HCT116 (cell line): ENCODE results near the gene CCR6. TPM values are rescaled to one million over a fixed set of nuclear protein-coding genes. Genes with fewer than 3 reads are reported as not detected.

Experiments used
- ATAC-seq: fragments of 200-7000 bp; cut with Tn5 transposase; 2 replicates; pipeline ENCODE4 v1.9.1; 2020; ENCODE audit warnings: mild to moderate bottlenecking, moderate library complexity
- BruUV-seq: library from RNA; stranded (reverse); fragments of 400-500 nt; replicated peaks from 2 replicates; lab custom pipeline; 2021; lab: Mats Ljungman, UMichigan
- CTCF ChIA-PET: fragments of 300-600 bp; sonication (Branson Sonifier 250); formaldehyde crosslinking; loops from one replicate; lab custom pipeline; 2021; ENCODE audit warnings: antibody characterized with exemption; lab: Charles Lee
- POLR2A ChIA-PET: fragments of 300-600, 350-600 bp; sonication (Branson Sonifier 250); formaldehyde crosslinking; loops from one replicate; lab custom pipeline; 2021; ENCODE audit warnings: antibody characterized with exemption; lab: Charles Lee
- RAD21 ChIA-PET, 2 experiments: fragments of 300-600 bp; sonication (Branson Sonifier 250); formaldehyde crosslinking; loops; one replicate each; lab custom pipeline; 2023; ENCODE audit warnings: low total read pairs in 2 of 2; ENCODE audit not compliant: uncharacterized antibody in 2 of 2, unreplicated experiment in 2 of 2, low non-redundant PET in 1 of 2; lab: Charles Lee
- DNase-seq: peaks from one replicate; pipeline ENCODE4 v3.0.0-alpha.2; 2010; ENCODE audit warnings: low read depth, low spot score
- H2AFZ ChIP-seq: fragments of 200-600 bp; shearing (Covaris generic), sonication (generic); 2 replicates; pipeline ENCODE4 v1.6.1; 2017; ENCODE audit warnings: low read depth, mixed run types, mixed read lengths, antibody characterized with exemption, low read length; ENCODE audit not compliant: poor library complexity, severe bottlenecking
- H3K27ac ChIP-seq: 2 replicates; pipeline ENCODE4 v1.5.1; 2012; ENCODE audit warnings: low read depth, low read length
- H3K27me3 ChIP-seq: fragments of 200-600 bp; sonication (generic); 2 replicates; pipeline ENCODE4 v1.6.1; 2016; ENCODE audit warnings: mixed run types, low read length, mixed read lengths; ENCODE audit not compliant: insufficient read depth
- H3K36me3 ChIP-seq, 2 experiments: fragments of 200-500 bp in 1 of 2; fragments of 200-600 bp in 1 of 2; sonication (Bioruptor generic) in 1 of 2; sonication (generic) in 1 of 2; 2 replicates each; pipeline versions ENCODE4 v1.5.1 to v1.6.1; 2014 to 2016; ENCODE audit warnings: low read length in 2 of 2, inconsistent platforms in 1 of 2, mixed read lengths in 1 of 2, mixed run types in 1 of 2; ENCODE audit not compliant: insufficient read depth in 2 of 2, control insufficient read depth in 1 of 2
- H3K4me1 ChIP-seq, 2 experiments: fragments of 200-600 bp in 1 of 2; sonication (generic) in 1 of 2; 2 replicates each; pipeline versions ENCODE4 v1.5.1 to v1.6.1; 2012 to 2017; ENCODE audit warnings: low read length in 2 of 2, inconsistent platforms in 1 of 2, mild to moderate bottlenecking in 1 of 2, mixed read lengths in 1 of 2, mixed run types in 1 of 2, moderate library complexity in 1 of 2; ENCODE audit not compliant: insufficient read depth in 2 of 2, control insufficient read depth in 1 of 2
- H3K4me2 ChIP-seq: fragments of 200-600 bp; sonication (generic); 2 replicates; pipeline ENCODE4 v1.6.1; 2017; ENCODE audit warnings: mixed run types, low read length, mixed read lengths
- H3K4me3 ChIP-seq, 2 experiments: fragments of 200-600 bp in 1 of 2; sonication (generic) in 1 of 2; replicated peaks in 1 of 2; 2 replicates each; pipeline ENCODE4 v1.5.1; 2011 to 2016; ENCODE audit warnings: low read length in 2 of 2, control low read depth in 1 of 2, low read depth in 1 of 2, mild to moderate bottlenecking in 1 of 2, mixed read lengths in 1 of 2, mixed run types in 1 of 2
- H3K79me2 ChIP-seq: fragments of 200-600 bp; sonication (generic); 2 replicates; pipeline ENCODE4 v1.6.1; 2017; ENCODE audit warnings: mild to moderate bottlenecking, mixed run types, low read length, moderate library complexity, mixed read lengths; ENCODE audit not compliant: insufficient read depth
- H3K9ac ChIP-seq: fragments of 200-600 bp; sonication (generic); 2 replicates; pipeline ENCODE4 v1.6.1; 2016; ENCODE audit warnings: low read length, mixed read lengths
- H3K9me2 ChIP-seq: fragments of 200-600 bp; sonication (generic), shearing (Covaris generic); 2 replicates; pipeline ENCODE4 v1.6.1; 2017; ENCODE audit warnings: mixed run types, mild to moderate bottlenecking, moderate library complexity; ENCODE audit not compliant: insufficient read depth
- H3K9me3 ChIP-seq, 2 experiments: fragments of 200-500 bp in 1 of 2; fragments of 200-600 bp in 1 of 2; sonication (Bioruptor generic) in 1 of 2; sonication (generic) in 1 of 2; 2 replicates each; pipeline ENCODE4 v1.6.1; 2014 to 2017; ENCODE audit warnings: low read length in 2 of 2, mixed read lengths in 2 of 2, inconsistent platforms in 1 of 2, low read depth in 1 of 2, mild to moderate bottlenecking in 1 of 2, mixed run types in 1 of 2, moderate library complexity in 1 of 2; ENCODE audit not compliant: control insufficient read depth in 1 of 2, insufficient read depth in 1 of 2
- H4K20me1 ChIP-seq: fragments of 200-600 bp; sonication (generic), shearing (Covaris generic); 2 replicates; pipeline ENCODE4 v1.6.1; 2017; ENCODE audit warnings: mixed run types, mild to moderate bottlenecking, moderate library complexity; ENCODE audit not compliant: insufficient read depth
- CBX3 ChIP-seq: IDR thresholded peaks from 2 replicates; pipeline ENCODE4 v1.6.1; 2012; ENCODE audit warnings: low read depth
- CEBPB ChIP-seq: IDR thresholded peaks from 2 replicates; pipeline ENCODE4 v1.6.1; 2012; ENCODE audit warnings: low read depth
- CTCF ChIP-seq, 3 experiments: fragments of 200-600 bp in 1 of 3; sonication (generic) in 1 of 3; IDR thresholded peaks in 2 of 3; conservative IDR thresholded peaks in 1 of 3; 2 replicates each; pipeline ENCODE4 v1.5.1; 2012 to 2017; ENCODE audit warnings: low read depth in 2 of 3, low read length in 2 of 3, antibody characterized with exemption in 1 of 3, borderline replicate concordance in 1 of 3, control low read depth in 1 of 3, mild to moderate bottlenecking in 1 of 3, mixed read lengths in 1 of 3, mixed run types in 1 of 3, moderate library complexity in 1 of 3; ENCODE audit not compliant: insufficient read depth in 1 of 3
- ELF1 ChIP-seq: IDR thresholded peaks from 2 replicates; pipeline ENCODE4 v1.6.1; 2012; ENCODE audit warnings: low read depth, borderline replicate concordance
- EZH2 ChIP-seq: fragments of 200-600 bp; sonication (generic); IDR thresholded peaks from 2 replicates; pipeline ENCODE4 v1.6.1; 2017; ENCODE audit warnings: antibody characterized with exemption, mixed run types
- EZH2phosphoT487 ChIP-seq: fragments of 200-600 bp; IDR thresholded peaks from 2 replicates; pipeline ENCODE4 v1.6.1; 2018; ENCODE audit warnings: antibody characterized with exemption, borderline replicate concordance
- JUND ChIP-seq: IDR thresholded peaks from 2 replicates; pipeline ENCODE4 v1.6.1; 2012
- MAX ChIP-seq: IDR thresholded peaks from 2 replicates; pipeline ENCODE4 v1.6.1; 2012
- RAD21 ChIP-seq: IDR thresholded peaks from 2 replicates; pipeline ENCODE4 v1.6.1; 2012; ENCODE audit warnings: low read depth, mild to moderate bottlenecking
- SP1 ChIP-seq: IDR thresholded peaks from 2 replicates; pipeline ENCODE4 v1.6.1; 2012; ENCODE audit warnings: low read depth
- TCF7L2 ChIP-seq: IDR thresholded peaks from 2 replicates; pipeline ENCODE4 v1.7.0; 2011; ENCODE audit warnings: borderline replicate concordance, inconsistent platforms; ENCODE audit not compliant: insufficient read depth, insufficient read length; ENCODE audit errors: extremely low read depth
- YY1 ChIP-seq: IDR thresholded peaks from 2 replicates; pipeline ENCODE4 v1.6.1; 2011; ENCODE audit warnings: low read length, low read depth, moderate library complexity, mild to moderate bottlenecking; ENCODE audit not compliant: insufficient replicate concordance; ENCODE audit errors: extremely low read depth
- ZBTB33 ChIP-seq: IDR thresholded peaks from 2 replicates; pipeline ENCODE4 v1.6.1; 2011; ENCODE audit warnings: mild to moderate bottlenecking, low read length, moderate library complexity; ENCODE audit not compliant: insufficient replicate concordance; ENCODE audit errors: extremely low read depth
- ZNF274 ChIP-seq: fragments of 200-500 bp; sonication (Bioruptor generic); IDR thresholded peaks from 2 replicates; pipeline ENCODE4 v1.6.1; 2014; ENCODE audit warnings: mild to moderate bottlenecking, low read depth, low read length, inconsistent platforms
- intact Hi-C: fragments of 100-400 bp; cut with micrococcal nuclease; formaldehyde crosslinking; loops from 2 replicates; pipeline ENCODE4 v1.10.0; 2022
- total RNA-seq: library from RNA; stranded (reverse); gene quantifications from one replicate; pipeline ENCODE4 v1.2.1, GENCODE V29; 2021; ENCODE audit not compliant: unreplicated experiment
- TF ChIP-seq, protein P1 (sequence below): IDR thresholded peaks from 2 replicates; pipeline ENCODE4 v1.6.1; 2012
- TF ChIP-seq, protein P2 (sequence below): IDR thresholded peaks from 2 replicates; pipeline ENCODE4 v1.6.1; 2012; ENCODE audit warnings: low read depth

CCR6 gene
- total RNA-seq, 1 experiment from 2014 or later = not detected

DNA sequence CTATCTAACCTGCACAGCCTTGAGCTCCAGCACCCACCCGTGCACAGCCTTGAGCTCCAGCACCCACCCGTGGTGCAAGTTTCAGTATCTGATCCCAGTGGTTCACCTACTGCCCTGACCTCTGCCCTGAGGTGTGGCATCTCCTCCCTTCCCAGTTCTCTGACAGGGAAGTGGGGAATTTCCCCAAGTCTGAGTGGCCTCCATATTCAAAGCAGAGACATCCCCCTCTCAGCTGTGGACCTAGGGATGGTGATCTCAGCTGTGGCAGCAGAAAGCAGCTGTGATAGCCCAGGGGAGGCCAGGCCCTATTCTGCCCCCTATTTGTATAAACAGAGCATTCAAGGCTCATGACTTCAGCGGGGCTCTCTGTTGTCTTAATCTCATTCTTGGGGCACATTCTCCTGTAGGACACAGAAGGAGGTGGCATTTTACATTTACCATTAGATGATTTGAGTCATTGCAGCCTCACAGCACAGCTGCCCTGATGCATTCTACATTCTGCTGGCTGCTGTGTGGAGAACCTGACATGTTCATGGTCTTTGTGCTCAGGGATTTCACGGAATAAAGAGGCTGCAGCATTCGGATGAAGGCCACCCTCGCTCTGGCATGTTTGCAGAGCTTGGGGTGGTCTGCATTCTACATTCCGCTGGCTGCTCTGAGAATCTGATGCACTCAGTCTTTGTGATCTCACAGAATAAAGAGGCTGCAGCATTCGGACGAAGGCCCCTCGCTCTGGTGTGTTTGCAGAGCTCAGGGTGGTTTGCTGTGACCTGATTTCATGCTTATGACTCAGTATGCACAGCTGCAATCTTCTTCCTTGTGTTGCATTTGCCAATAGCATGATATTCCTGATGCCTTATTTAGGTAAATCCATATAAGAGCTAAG lies 17.9 kb downstream of the CCR6 start:
- no peak overlapping the region for H2AFZ ChIP-seq
- BruUV-seq = no TSS peak
- H3K79me2 ChIP-seq = no peaks in the 10 kb centered on the region
- ChIA-PET CTCF (interaction anchor here (1.0 to 2.2 kb wide), 4 partner anchors 128 to 366 kb away, joined by 3 to 28 read pairs (median 4); no protein-coding TSS in a partner anchor), RAD21 (interaction anchor here (1.9 to 2.0 kb wide), 2 partner anchors 366 to 367 kb away, joined by 11 to 13 read pairs; no protein-coding TSS in a partner anchor), POLR2A (no interaction called here)
- no peaks in the 10 kb centered on the region for H3K9me3 ChIP-seq
- H3K4me3 ChIP-seq = no peak overlapping the region
- intact Hi-C loops = no loop called here
- H3K4me1 ChIP-seq = no peaks in the 10 kb centered on the region
- H3K9ac ChIP-seq = no peak overlapping the region
- TF ChIP-seq, protein P1, sequence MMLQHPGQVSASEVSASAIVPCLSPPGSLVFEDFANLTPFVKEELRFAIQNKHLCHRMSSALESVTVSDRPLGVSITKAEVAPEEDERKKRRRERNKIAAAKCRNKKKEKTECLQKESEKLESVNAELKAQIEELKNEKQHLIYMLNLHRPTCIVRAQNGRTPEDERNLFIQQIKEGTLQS = no peak
- TF ChIP-seq ZNF274 (no peak), CEBPB (no peak), EZH2phosphoT487 (no peak), RAD21 (no peak), CBX3 (no peak), CTCF (IDR thresholded peaks at IDR 0.05 in 2 of 3, conservative IDR thresholded peaks at IDR 0.05 in 1 of 3; ENCODE audit: borderline replicate concordance in 1 of 3, insufficient read depth in 1 of 3, low read depth in 2 of 3, low read length in 2 of 3) (no peak), ZBTB33 (no peak), JUND (no peak), EZH2 (no peak), ELF1 (no peak), SP1 (no peak), YY1 (no peak), TCF7L2 (no peak), MAX (no peak)
- TF ChIP-seq, protein P2, sequence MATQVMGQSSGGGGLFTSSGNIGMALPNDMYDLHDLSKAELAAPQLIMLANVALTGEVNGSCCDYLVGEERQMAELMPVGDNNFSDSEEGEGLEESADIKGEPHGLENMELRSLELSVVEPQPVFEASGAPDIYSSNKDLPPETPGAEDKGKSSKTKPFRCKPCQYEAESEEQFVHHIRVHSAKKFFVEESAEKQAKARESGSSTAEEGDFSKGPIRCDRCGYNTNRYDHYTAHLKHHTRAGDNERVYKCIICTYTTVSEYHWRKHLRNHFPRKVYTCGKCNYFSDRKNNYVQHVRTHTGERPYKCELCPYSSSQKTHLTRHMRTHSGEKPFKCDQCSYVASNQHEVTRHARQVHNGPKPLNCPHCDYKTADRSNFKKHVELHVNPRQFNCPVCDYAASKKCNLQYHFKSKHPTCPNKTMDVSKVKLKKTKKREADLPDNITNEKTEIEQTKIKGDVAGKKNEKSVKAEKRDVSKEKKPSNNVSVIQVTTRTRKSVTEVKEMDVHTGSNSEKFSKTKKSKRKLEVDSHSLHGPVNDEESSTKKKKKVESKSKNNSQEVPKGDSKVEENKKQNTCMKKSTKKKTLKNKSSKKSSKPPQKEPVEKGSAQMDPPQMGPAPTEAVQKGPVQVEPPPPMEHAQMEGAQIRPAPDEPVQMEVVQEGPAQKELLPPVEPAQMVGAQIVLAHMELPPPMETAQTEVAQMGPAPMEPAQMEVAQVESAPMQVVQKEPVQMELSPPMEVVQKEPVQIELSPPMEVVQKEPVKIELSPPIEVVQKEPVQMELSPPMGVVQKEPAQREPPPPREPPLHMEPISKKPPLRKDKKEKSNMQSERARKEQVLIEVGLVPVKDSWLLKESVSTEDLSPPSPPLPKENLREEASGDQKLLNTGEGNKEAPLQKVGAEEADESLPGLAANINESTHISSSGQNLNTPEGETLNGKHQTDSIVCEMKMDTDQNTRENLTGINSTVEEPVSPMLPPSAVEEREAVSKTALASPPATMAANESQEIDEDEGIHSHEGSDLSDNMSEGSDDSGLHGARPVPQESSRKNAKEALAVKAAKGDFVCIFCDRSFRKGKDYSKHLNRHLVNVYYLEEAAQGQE = no peak
- H3K36me3 ChIP-seq = no peaks in the 10 kb centered on the region
- DNase-seq (no peak), ATAC-seq (no peak)
- no peak overlapping the region for H3K4me2 ChIP-seq
- H4K20me1 ChIP-seq = no peaks in the 10 kb centered on the region
- H3K9me2 ChIP-seq = no peaks in the 10 kb centered on the region
- no peak overlapping the region for H3K27ac ChIP-seq
- peaks cover 5% of the 10 kb centered on the region; the same call in 1 of the 2 replicates for H3K27me3 ChIP-seq
